ENCODE measurements around the gene MACROD2.
A peak's percentile ranks its signal among the peaks of the same experiment; 100 is the strongest.

The MACROD2 gene

DNA sequence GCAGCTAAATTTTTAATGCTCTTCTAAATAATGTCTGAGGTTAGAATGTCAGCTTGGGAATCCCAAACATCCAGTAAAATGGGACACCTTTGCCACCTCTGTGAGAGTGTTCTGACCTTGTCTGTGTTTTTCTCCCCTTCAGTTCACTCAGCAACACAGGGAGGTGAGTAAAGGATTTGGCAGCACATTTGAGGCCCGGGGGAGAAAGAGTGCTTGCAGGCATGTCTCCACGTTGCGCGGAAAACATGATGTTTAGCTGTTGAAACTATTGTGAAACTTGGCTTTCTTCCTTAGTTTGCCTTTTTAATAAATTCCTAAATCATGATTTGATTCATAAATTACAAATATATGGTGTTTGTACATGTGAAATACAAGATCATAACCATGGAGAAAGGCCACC, 1049.9 kb downstream of the MACROD2 start:
- no peak for DNase-seq (ENCODE audit: low read depth, low spot score)
- no peak overlapping the region for H3K4me3 ChIP-seq (ENCODE audit: low read length)

DNA sequence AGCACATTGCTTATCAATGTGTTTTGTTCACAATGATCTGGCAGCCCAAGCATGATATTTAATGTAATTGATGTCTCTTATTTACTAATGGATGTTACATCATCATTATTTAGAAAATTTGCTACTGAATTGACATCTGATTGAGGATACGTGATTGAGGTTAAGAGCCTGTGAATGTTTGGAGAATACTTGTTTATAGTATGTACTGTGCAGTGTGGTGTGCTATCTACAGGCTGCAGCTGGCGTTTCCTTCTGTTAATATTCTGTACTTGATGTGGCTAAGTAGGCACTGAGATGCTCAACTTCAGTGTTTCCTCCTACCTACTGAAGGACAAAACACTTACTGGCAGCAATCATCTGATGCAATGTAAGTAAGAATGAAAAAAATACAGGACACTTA, 1051.7 kb downstream of the MACROD2 start:
- peak overlapping the region; percentile 31 for H3K4me3 ChIP-seq (ENCODE audit: low read length)
- peak; percentile 99 for DNase-seq (ENCODE audit: low read depth, low spot score)

GRCh38 chr20:15047601-15048000, 1052.3 kb downstream of the MACROD2 start:
- peak overlapping the region; percentile 31 for H3K4me3 ChIP-seq (ENCODE audit: low read length)
- peak; percentile 83 for DNase-seq (ENCODE audit: low read depth, low spot score)

DNA sequence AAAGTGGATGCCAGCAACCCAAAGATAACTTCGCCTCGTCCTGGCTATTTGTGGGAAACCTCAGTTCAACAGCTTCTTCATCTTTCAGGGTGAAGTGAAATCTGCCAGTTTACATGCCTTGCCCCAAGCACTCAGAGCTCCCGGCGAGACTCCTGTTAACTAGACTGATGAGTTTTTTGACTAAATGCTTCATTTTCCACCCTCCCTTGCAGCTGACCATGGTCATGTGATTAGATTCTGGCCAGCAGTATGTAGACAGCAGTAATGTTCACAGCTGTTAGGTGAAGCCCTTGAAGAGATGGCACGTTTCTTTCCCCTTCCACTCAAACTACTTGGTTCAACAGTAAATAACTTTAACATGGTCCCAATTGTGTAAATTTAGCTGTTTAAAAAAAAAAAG, 1060.9 kb downstream of the MACROD2 start:
- DNase-seq (ENCODE audit: low read depth, low spot score) = no peak

GRCh38 chr20:15058841-15059240, 1063.5 kb downstream of the MACROD2 start:
- no peak overlapping the region for H3K4me3 ChIP-seq (ENCODE audit: low read length)
- DNase-seq (ENCODE audit: low read depth, low spot score) = no peak

More for the DNA sequence above, 1060.9 kb downstream of the MACROD2 start:
- H3K4me3 ChIP-seq (ENCODE audit: low read length) = no peak overlapping the region

DNA sequence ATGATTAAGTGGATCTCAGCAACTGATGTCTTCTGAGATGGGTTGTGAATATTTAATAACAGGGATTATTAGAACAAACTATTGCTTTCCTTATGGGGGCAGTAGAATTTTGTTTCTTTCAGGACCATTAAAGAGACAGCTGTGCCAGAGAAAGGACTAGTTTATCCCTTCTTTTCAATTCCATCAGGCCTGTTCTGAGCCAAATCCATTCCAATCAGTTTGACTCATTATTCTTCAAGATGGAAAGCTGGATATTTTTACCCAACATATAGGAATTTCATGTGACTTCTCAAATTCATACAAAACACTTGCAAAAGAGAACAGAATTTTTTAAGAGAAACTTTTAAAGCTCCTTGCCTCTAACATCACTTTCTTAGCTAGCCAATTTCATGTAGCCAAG, 1064.1 kb downstream of the MACROD2 start:
- DNase-seq (ENCODE audit: low read depth, low spot score) = no peak

DNA sequence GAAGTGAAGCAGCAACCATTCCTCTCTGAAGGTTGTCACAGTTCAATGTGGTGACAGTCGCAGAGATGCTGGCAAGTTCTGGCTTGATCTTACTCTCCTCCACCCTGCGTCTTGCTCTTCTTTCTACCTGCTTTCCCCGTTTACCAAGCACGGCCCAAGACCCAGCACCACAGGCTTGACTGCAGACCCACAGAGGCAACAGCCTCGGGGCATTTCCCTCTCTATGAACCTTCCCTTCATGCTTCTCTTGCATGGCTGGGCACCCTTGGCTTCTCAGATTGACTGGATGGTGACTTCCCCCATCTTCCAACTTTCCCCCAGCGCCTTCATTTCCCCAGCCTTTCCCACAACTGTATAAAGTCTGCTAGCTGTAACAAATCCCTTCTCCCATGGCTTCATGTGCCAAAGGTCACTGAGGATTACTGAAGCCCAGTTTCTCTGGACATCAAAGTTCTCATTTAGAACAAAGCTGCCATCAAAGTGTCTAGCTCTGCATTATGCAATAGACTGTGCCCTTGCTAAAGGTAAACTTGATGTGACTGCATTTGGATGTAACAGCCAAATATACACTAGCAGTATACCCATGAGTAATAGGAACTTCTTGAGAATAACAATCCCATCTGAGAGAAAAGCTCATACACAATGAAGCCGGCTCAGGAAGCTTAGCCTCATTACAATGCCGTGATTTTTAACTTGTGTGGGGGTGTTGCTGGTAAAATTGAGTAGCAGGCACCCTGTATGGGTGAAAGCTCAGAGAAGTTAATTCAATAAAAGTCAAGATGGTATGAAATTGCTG, 1065.1 kb downstream of the MACROD2 start:
- H3K4me3 ChIP-seq (ENCODE audit: low read length) = no peak overlapping the region
- DNase-seq (ENCODE audit: low read depth, low spot score) = no peak

More for the DNA sequence above, 1064.1 kb downstream of the MACROD2 start:
- no peak overlapping the region for H3K4me3 ChIP-seq (ENCODE audit: low read length)

DNA sequence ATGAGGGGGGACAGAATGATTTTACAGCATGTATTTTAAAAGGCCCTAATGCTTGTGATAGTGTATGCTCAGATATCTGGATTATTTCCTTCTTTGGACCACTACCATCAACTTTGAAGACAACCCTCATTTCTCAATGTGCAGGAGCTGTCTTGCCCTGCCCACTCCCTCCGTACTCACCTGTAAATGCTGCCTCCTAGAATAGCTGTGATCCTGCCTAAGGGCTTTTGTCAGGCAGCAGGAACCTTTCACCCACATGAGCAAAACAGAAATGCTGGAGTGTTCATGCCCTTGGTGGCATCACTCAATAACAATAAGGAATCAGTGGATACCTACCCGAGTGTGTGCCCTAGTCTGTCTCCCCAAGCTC, 1065.7 kb downstream of the MACROD2 start:
- DNase-seq (ENCODE audit: low read depth, low spot score) = no peak
- no peak overlapping the region for H3K4me3 ChIP-seq (ENCODE audit: low read length)

GRCh38 chr20:15061955-15062354, 1066.6 kb downstream of the MACROD2 start:
- H3K4me3 ChIP-seq (ENCODE audit: low read length) = no peak overlapping the region
- no peak for DNase-seq (ENCODE audit: low read depth, low spot score)

DNA sequence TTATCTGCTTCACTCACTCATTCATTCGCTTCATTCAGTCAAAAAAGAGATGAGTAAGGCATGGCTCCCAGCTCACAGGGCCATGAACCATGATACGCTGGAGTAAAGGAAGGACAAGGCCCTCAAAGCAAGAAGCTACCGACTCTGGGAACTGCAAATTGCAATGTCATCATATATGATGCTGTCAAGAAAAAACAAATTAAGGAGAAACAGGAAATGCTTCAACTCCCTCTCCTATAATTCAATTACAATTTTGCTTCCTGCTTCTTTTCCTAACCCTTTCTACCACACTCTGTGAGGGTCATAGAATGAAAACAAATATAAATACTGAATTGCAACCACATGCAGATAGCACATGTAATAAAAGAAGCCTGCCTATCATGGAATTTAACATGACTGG, 1067.8 kb downstream of the MACROD2 start:
- no peak overlapping the region for H3K4me3 ChIP-seq (ENCODE audit: low read length)
- DNase-seq (ENCODE audit: low read depth, low spot score) = no peak

GRCh38 chr20:15064741-15065140, 1069.4 kb downstream of the MACROD2 start:
- no peak for DNase-seq (ENCODE audit: low read depth, low spot score)
- H3K4me3 ChIP-seq (ENCODE audit: low read length) = no peak overlapping the region

GRCh38 chr20:15065794-15066193, 1070.5 kb downstream of the MACROD2 start:
- no peak overlapping the region for H3K4me3 ChIP-seq (ENCODE audit: low read length)
- DNase-seq (ENCODE audit: low read depth, low spot score) = no peak

- H3K4me3 ChIP-seq (ENCODE audit: low read length) = no peak overlapping the region
- no peak for DNase-seq (ENCODE audit: low read depth, low spot score)
Measured at GRCh38 chr20:15068486-15068885, 1073.2 kb downstream of the MACROD2 start.

DNA sequence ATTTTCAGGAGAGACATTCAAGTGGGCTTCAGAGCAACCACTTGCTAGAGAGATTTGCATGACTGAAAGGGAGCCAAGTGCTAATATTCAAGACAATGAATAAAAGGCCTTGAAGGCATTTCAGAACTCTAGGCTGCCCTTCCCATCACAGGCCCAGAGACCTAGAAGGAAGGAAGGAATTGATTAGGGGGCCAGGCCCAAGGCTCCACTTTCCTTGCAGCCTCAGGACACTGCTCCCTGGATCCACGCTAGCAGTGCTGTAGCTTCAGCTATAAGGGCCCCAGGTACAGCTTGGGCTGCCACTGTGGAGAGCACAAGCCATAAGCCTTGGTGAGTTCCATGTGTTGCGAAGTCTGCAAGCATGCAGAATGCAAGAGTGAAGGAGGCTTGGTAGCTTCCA, 1074.0 kb downstream of the MACROD2 start:
- no peak for DNase-seq (ENCODE audit: low read depth, low spot score)
- H3K4me3 ChIP-seq (ENCODE audit: low read length) = no peak overlapping the region

DNA sequence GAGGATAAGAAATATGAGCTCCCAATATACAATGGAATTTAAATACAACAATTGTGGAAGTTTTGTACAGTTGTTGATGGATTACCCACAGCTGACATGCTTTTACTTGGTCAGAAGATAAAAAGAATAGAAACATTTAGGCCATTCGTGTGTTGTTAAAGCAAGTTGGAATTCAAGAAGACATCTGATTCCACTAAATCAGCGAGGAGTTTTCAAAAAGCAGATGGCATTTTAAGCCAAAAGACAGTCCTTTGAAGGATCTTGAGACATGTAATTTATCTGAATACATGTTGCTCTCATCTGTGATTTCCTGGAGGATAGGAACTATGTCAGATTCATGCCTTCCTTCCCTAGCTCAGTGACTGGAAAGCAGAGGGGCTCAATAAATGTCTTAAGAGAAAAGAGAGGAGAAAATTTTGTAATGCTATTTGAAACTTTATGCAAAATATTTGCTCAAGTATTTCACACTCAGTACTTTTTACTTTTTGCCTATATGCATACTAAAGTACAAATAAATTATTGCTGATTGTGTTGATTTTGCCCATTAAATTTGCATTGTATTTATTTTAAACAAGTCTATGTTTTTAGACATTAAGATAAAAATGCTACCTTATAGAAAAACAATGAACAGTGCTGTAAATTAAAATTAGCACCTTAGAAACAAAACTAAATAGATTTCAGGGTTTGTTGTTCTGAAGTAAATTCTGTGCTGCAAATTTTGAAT, 1075.9 kb downstream of the MACROD2 start:
- DNase-seq (ENCODE audit: low read depth, low spot score) = no peak
- no peak overlapping the region for H3K4me3 ChIP-seq (ENCODE audit: low read length)

DNA sequence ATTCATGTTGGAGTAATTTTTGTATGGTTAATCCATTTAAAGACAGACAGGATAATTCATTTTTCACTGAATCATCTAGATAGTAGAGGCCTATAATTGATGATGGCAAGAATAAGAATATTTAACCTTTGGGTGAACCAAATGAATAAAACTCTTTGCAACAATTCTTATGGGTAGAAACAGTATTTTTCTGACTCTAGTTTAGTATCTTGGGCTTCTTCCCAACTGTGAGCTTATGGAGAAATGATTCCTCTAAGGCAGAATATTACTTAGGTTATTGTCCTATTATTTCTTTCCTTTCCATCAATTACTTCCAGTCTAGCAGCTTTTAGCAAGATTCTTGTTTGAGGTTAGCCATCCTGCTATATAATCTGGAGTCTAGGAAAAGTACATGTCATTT, 1077.0 kb downstream of the MACROD2 start:
- H3K4me3 ChIP-seq (ENCODE audit: low read length) = no peak overlapping the region
- no peak for DNase-seq (ENCODE audit: low read depth, low spot score)

DNA sequence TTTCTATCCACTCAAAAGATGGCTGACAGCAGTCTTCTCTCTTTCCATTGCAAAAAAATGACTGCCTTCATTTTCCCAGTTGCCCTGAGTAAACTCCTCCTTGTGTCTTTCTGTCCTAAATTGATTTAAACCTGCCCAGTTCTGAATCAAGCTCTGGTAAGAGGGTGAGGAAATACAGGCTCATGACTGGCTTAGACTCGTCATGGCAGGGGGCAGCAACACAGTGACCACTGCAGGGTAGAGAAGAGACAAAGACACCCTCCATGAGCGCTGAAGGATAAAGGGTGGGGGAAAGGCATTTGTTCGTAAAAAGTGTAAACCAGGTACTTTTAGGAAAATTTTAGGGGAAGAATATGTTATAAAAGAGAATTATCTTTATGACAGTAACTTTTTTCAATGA, 1080.3 kb downstream of the MACROD2 start:
- no peak overlapping the region for H3K4me3 ChIP-seq (ENCODE audit: low read length)
- DNase-seq (ENCODE audit: low read depth, low spot score) = no peak

DNA sequence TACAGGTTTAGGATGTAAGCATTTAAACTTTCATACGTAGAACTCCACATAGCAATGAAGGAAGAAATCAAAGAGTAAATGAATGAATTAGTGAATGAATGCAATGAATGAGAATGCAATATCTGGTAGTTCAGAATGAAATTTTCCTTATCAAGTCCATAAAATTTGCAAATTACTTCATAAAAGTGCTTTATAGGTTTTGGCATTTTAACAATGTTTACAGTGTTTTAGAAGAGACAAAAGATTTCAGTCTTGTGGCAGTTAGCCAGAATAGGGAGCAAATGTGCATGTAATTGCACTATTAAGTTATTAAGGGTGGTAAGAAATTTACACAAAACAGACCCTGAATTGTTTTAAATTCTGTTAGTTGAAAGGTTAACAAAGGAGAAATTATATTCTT, 1081.5 kb downstream of the MACROD2 start:
- no peak for DNase-seq (ENCODE audit: low read depth, low spot score)
- no peak overlapping the region for H3K4me3 ChIP-seq (ENCODE audit: low read length)

DNA sequence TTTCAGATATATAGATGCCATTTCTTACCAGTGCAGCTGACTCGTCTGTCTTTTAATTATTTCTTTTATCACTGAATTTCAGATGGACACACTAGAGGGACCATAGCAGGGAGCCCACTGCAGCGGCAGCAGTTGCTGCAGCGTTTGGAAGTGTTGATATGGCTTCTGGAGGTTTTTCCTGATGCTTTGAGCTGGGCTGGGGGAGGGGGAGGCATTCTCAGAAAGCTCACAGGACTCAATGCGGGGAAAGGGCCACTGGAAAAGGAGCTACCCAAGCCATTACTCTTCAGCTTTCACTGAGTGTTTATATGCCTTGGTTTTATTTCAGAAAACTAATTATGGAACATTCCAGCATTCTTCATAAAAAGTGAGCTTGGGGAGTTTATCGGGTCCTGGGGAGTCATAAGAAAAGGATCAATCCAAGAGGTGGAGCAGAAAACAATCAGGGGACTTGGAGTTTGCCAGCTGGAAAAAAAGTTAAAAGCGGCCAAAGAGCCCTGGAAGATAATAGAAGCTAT, 1082.5 kb downstream of the MACROD2 start:
- DNase-seq (ENCODE audit: low read depth, low spot score) = no peak
- no peak overlapping the region for H3K4me3 ChIP-seq (ENCODE audit: low read length)

- DNase-seq (ENCODE audit: low read depth, low spot score) = peak; percentile 37
- H3K4me3 ChIP-seq (ENCODE audit: low read length) = no peak overlapping the region
Measured at GRCh38 chr20:15079594-15080340, 1084.5 kb downstream of the MACROD2 start.

All from Jurkat, Clone E6-1 (cell line).